ENCODE data around the gene PAQR7. TPM values are rescaled to one million over a fixed set of nuclear protein-coding genes. Genes with fewer than 3 reads are reported as not detected.

PAQR7 gene
- polyA plus RNA-seq, 1 experiment = 10.7 TPM

- Histone ChIP-seq H3K27ac (ENCODE audit: low read depth, low read length) (peak overlapping the region; percentile 65), H3K4me3 (ENCODE audit: low read depth, low read length) (peak overlapping the region; percentile 69), H3K9me3 (ENCODE audit: control insufficient read depth, insufficient read depth, low read length) (no peaks in the 10 kb centered on the region), H3K27me3 (ENCODE audit: control insufficient read depth, insufficient read depth, low read length) (peaks cover 3% of the 10 kb centered on the region)
- DNase-seq (ENCODE audit: low read depth, low spot score) = no peak
- ChIA-PET CTCF (interaction anchor here (0.7 to 1.9 kb wide), 2 partner anchors 20 to 132 kb away, joined by 3 to 10 read pairs; no protein-coding TSS in a partner anchor), POLR2A (interaction anchor here (0.7 to 1.9 kb wide), 7 partner anchors 13 to 57 kb away, joined by 3 to 9 read pairs (median 4); partner anchors contain the start of gene MTFR1L)
- TF ChIP-seq CTCF (IDR thresholded peaks at IDR 0.05; ENCODE audit: low read depth, low read length) = no peak
These were observed 566 bp upstream of the PAQR7 start for GRCh38 chr1:25875856-25876692.

- Histone ChIP-seq H3K9me3 (ENCODE audit: control insufficient read depth, insufficient read depth, low read length) (no peaks in the 10 kb centered on the region), H3K27ac (ENCODE audit: low read depth, low read length) (peak overlapping the region; percentile 21), H3K4me3 (ENCODE audit: low read depth, low read length) (peak overlapping the region; percentile 69), H3K27me3 (ENCODE audit: control insufficient read depth, insufficient read depth, low read length) (peaks cover 2% of the 10 kb centered on the region)
- ChIA-PET CTCF (interaction anchor here (0.7 to 1.9 kb wide), 3 partner anchors 8 to 123 kb away, joined by 3 to 10 read pairs (median 4); partner anchors contain the start of gene PAFAH2), POLR2A (interaction anchor here (0.6 to 1.9 kb wide), 8 partner anchors 11 to 606 kb away, joined by 3 to 9 read pairs (median 4); partner anchors contain the start of gene MTFR1L)
- no peak for DNase-seq (ENCODE audit: low read depth, low spot score)
- TF ChIP-seq CTCF (IDR thresholded peaks at IDR 0.05; ENCODE audit: low read depth, low read length) = no peak
These were observed 814 bp downstream of the PAQR7 start for GRCh38 chr1:25874635-25875153.

- H3K27ac ChIP-seq (ENCODE audit: low read depth, low read length) = no peak overlapping the region
- H3K27me3 ChIP-seq (ENCODE audit: control insufficient read depth, insufficient read depth, low read length) = no peaks in the 10 kb centered on the region
- POLR2A ChIA-PET = interaction anchor here (0.6 to 1.9 kb wide), 4 partner anchors 14 to 607 kb away, joined by 3 to 9 read pairs (median 4); no protein-coding TSS in a partner anchor
- no peaks in the 10 kb centered on the region for H3K9me3 ChIP-seq (ENCODE audit: control insufficient read depth, insufficient read depth, low read length)
- no peak for TF ChIP-seq CTCF (IDR thresholded peaks at IDR 0.05; ENCODE audit: low read depth, low read length)
- DNase-seq (ENCODE audit: low read depth, low spot score) = no peak
- H3K4me3 ChIP-seq (ENCODE audit: low read depth, low read length) = peak overlapping the region; percentile 69
- CTCF ChIA-PET = interaction anchor here (0.7 to 1.9 kb wide), 2 partner anchors 22 to 123 kb away, joined by 4 to 10 read pairs; partner anchors contain the start of gene PAFAH2
These were observed 1.3 kb downstream of the PAQR7 start for GRCh38 chr1:25874209-25874608.

- Histone ChIP-seq H3K9me3 (ENCODE audit: control insufficient read depth, insufficient read depth, low read length) (no peaks in the 10 kb centered on the region), H3K27me3 (ENCODE audit: control insufficient read depth, insufficient read depth, low read length) (no peaks in the 10 kb centered on the region), H3K4me3 (ENCODE audit: low read depth, low read length) (no peak overlapping the region), H3K27ac (ENCODE audit: low read depth, low read length) (no peak overlapping the region)
- DNase-seq (ENCODE audit: low read depth, low spot score) = no peak
- ChIA-PET CTCF (interaction anchor here (1.7 kb wide), 1 partner anchor 23 kb away, joined by 3 read pairs; no protein-coding TSS in a partner anchor), POLR2A (no interaction called here)
- TF ChIP-seq CTCF (IDR thresholded peaks at IDR 0.05; ENCODE audit: low read depth, low read length) = no peak
These were observed 2.4 kb downstream of the PAQR7 start for GRCh38 chr1:25873120-25873519.

Data from AG04450 (cell line).